Measurements from ENCODE around the gene PRTG. TPM values are rescaled to one million over a fixed set of nuclear protein-coding genes. Genes with fewer than 3 reads are reported as not detected.
"Not testable (repeated sequence)": the region's sequence is repeated elsewhere in the genome, so short reads cannot be mapped to it uniquely, and the experiment has no call there.

The PRTG gene, protein sequence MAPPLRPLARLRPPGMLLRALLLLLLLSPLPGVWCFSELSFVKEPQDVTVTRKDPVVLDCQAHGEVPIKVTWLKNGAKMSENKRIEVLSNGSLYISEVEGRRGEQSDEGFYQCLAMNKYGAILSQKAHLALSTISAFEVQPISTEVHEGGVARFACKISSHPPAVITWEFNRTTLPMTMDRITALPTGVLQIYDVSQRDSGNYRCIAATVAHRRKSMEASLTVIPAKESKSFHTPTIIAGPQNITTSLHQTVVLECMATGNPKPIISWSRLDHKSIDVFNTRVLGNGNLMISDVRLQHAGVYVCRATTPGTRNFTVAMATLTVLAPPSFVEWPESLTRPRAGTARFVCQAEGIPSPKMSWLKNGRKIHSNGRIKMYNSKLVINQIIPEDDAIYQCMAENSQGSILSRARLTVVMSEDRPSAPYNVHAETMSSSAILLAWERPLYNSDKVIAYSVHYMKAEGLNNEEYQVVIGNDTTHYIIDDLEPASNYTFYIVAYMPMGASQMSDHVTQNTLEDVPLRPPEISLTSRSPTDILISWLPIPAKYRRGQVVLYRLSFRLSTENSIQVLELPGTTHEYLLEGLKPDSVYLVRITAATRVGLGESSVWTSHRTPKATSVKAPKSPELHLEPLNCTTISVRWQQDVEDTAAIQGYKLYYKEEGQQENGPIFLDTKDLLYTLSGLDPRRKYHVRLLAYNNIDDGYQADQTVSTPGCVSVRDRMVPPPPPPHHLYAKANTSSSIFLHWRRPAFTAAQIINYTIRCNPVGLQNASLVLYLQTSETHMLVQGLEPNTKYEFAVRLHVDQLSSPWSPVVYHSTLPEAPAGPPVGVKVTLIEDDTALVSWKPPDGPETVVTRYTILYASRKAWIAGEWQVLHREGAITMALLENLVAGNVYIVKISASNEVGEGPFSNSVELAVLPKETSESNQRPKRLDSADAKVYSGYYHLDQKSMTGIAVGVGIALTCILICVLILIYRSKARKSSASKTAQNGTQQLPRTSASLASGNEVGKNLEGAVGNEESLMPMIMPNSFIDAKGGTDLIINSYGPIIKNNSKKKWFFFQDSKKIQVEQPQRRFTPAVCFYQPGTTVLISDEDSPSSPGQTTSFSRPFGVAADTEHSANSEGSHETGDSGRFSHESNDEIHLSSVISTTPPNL
- 0.45 and 2.3 TPM in 2 replicates for total RNA-seq (ENCODE audit: low replicate concordance)

DNA sequence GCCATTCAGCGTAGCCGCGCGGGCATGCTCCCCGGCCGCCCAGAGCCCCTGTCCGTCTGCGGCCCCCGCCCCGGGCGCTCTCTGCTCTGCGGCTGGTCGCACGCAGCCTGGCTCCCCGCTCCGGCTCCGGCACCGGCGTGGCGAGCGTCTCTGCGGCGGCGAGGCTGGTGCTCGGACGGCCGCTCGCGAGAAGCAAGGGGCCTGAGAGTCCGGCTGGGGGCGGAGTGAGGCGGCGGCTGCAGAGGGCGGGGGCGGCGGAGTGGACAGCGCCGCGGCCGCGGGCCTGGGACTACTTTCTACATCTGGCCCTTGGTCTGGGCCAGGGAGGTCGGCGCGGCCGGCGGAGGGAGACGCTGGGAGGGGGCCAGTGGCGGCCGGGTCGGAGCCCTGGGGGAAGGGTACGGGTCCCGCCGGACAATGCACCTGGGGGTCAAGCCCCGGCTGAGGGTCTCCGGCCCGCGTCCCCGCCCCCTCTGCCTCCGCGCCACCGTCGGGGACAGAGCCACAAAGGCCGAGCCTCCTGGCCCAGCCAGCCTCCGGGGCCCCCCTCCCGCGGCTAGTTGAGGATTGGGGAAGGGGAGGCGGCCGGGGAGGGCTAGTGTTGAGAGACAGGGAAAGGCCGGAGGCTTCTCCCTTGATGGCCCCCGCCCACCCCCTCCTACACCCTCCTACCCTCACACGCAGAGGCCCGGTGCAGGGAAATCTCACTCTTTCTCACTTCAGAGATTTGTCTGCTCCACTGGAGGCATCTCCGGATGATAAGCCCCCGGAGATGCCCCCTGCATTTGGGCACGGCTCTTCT, at the start of gene PRTG:
PRTG (minus strand) TSS at position 226 of the 802 bp plus-strand sequence; CDS start at position 5, 221 bp downstream.
- H3K4me3 ChIP-seq (ENCODE audit: low read depth, low read length), result peak within 1 kb of the TSS; percentile 77
- TF ChIP-seq, protein P1, sequence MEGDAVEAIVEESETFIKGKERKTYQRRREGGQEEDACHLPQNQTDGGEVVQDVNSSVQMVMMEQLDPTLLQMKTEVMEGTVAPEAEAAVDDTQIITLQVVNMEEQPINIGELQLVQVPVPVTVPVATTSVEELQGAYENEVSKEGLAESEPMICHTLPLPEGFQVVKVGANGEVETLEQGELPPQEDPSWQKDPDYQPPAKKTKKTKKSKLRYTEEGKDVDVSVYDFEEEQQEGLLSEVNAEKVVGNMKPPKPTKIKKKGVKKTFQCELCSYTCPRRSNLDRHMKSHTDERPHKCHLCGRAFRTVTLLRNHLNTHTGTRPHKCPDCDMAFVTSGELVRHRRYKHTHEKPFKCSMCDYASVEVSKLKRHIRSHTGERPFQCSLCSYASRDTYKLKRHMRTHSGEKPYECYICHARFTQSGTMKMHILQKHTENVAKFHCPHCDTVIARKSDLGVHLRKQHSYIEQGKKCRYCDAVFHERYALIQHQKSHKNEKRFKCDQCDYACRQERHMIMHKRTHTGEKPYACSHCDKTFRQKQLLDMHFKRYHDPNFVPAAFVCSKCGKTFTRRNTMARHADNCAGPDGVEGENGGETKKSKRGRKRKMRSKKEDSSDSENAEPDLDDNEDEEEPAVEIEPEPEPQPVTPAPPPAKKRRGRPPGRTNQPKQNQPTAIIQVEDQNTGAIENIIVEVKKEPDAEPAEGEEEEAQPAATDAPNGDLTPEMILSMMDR (IDR thresholded peaks at IDR 0.05; ENCODE audit: insufficient read depth, low read length), result no peak
- DNase-seq (ENCODE audit: low read depth), result peak; percentile 75

DNA sequence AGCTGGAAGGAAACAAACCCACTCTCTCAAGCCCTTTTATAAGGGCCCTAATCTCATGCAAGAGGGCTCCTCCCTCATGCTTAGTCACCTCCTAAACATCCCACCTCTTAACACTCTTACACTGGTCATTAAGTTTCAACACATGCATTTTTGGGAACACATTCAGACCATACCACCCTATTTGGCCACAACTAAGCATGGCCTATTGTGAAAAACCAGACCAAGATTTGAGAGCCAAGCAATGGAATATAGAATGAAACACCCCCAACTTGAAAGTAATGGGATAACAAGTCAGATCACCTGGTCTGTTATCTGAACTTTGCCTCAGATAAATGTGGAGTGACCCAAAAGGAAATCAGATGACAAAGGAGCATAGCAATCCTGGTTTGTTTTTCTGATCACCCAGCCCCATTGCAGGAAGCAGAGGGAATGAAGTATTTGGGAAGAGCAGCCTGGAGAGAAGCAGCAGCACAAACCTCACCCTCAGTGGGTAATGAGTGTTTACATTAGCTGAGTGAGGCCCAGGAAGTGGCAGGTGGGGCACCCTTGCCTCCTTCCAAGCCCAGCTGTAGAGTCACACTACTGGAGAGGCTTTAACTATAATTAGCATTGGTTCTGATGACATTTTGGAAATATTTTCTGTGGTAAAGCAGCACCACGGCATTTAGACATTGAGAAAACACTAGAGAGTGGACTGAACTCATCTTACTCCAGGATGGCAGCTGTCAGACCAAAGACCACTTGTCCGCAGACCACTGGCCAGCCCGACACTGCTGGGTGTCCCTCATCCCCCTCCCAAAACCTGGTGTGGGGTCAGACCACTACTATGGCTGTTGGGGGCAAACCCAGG, 48.8 kb upstream of the PRTG start:
- TF ChIP-seq, protein P1 (IDR thresholded peaks at IDR 0.05; ENCODE audit: insufficient read depth, low read length), result no peak
- peak; percentile 90 for DNase-seq (ENCODE audit: low read depth)
- no peak overlapping the region for H3K4me3 ChIP-seq (ENCODE audit: low read depth, low read length)

DNA sequence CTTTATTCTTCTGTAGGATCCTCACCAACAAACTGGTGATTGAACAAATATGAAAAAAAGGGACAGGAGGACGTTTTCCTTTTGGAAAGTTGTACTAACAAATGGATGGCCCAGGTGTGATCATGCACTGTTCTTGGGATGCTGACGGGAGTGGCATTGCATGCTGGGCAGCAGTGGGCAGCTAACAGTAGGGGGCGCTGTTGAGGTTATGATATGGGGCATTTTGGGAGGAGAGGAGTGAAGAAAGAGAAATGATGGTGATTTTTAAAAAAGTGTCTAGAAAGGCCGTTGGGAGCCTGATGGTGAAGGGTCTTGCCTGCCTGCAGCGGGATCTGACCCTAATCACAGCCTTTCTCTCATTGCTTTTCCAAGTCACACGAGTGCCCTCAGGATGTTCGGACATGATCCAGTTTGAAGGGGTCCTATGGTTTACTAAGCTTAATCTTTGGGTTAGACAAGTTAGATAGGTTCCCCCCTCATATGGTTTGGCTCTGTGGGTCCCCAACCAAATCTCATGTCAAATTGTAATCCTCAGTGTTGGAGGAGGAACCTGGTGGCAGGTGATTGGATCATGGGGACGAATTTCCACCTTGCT, 46.2 kb upstream of the PRTG start:
- TF ChIP-seq, protein P1 (IDR thresholded peaks at IDR 0.05; ENCODE audit: insufficient read depth, low read length), result peak; percentile 55
- DNase-seq (ENCODE audit: low read depth), result no peak
- no peak overlapping the region for H3K4me3 ChIP-seq (ENCODE audit: low read depth, low read length)

DNA sequence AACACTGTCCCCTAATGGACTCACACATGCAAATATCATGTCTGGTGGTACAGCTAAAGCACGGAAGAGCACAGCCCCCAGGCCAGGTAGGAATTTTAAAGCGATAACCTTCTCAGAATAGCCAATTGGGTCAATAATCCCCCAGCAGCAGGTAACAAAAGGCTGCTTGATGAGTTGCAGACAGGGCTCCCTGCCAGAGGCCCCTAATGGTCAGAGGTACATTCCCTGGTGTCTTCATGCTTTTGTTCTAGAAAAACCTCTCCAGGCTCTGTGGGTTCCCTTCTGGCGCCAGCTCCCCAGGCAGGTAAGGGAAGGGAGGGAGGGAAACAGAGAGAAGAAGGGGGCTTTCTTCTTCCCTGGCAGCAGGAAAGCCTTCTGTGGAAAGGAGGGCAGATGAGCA, 43.4 kb upstream of the PRTG start:
- TF ChIP-seq, protein P1 (IDR thresholded peaks at IDR 0.05; ENCODE audit: insufficient read depth, low read length), result no peak
- no peak overlapping the region for H3K4me3 ChIP-seq (ENCODE audit: low read depth, low read length)
- DNase-seq (ENCODE audit: low read depth), result no peak

DNA sequence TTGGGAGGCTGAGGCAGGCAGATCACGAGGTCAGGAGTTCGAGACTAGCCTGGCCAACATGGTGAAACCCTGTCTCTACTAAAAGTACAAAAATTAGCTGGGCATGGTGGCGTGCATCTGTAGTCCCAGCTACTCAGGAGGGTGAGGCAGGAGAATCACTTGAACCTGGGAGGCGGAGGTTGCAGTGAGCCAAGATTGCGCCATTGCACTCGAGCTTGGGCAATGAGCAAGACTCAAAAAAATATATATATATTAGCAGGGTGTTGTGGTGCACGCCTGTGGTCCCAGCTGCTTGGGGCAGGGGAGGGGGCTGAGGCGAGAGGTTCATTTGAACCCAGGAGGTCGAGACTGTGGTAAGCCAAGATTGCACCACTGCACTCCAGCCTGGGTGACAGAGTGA, 42.6 kb upstream of the PRTG start:
- not testable (repeated sequence) for H3K4me3 ChIP-seq (ENCODE audit: low read depth, low read length); DNase-seq (ENCODE audit: low read depth)

DNA sequence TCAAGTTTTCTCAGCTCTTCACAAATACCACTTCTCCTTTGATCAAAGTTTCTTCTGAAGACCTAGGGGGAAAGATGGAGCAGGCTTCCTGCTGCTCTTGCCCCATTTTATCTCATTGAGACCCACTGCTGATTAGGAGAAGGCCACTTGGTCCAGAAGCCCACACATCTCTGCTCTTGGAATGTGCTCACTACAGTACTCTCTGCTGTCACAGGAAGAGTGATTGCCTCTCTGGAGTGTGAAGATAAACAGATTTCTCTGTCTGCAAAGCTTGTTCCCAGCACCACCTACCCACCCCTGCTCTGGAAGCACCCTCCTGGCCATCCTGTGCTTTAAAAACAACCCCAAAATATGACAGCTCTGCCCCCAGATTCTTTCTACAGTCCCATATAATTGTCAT, 41.3 kb upstream of the PRTG start:
- no peak overlapping the region for H3K4me3 ChIP-seq (ENCODE audit: low read depth, low read length)
- no peak for DNase-seq (ENCODE audit: low read depth)

More for the DNA sequence above, 41.3 kb upstream of the PRTG start:
- TF ChIP-seq, protein P1 (IDR thresholded peaks at IDR 0.05; ENCODE audit: insufficient read depth, low read length), result no peak

Measured in fibroblast of the aortic adventitia (primary cell).